SU-DHL-6 (cell line): ENCODE results near the gene OR13D1.
"Not testable (repeated sequence)": the region's sequence is repeated elsewhere in the genome, so short reads cannot be mapped to it uniquely, and the experiment has no call there.

Source experiments
- H2AFZ ChIP-seq: fragments of 200-600 bp; sonication (generic); 2 replicates; pipeline ENCODE4 v1.6.1; 2014; ENCODE audit warnings: low read depth, mild to moderate bottlenecking, moderate library complexity, mixed read lengths, antibody characterized with exemption, low read length; ENCODE audit not compliant: severe bottlenecking
- H3F3A ChIP-seq: fragments of 200-600 bp; shearing (Covaris generic); 2 replicates; pipeline ENCODE4 v1.6.0; 2016; ENCODE audit warnings: antibody characterized with exemption, mild to moderate bottlenecking; ENCODE audit not compliant: insufficient read depth
- H3K27ac ChIP-seq: fragments of 200-600 bp; sonication (generic); 2 replicates; pipeline ENCODE4 v1.5.1; 2016; ENCODE audit warnings: low read depth, mild to moderate bottlenecking, low read length, moderate library complexity, mixed read lengths
- H3K27me3 ChIP-seq: fragments of 200-600 bp; sonication (generic), shearing (Covaris generic); 2 replicates; pipeline ENCODE4 v1.6.0; 2014; ENCODE audit warnings: mild to moderate bottlenecking, low read length
- H3K36me3 ChIP-seq: fragments of 200-600 bp; sonication (generic); 2 replicates; pipeline ENCODE4 v1.6.1; 2014; ENCODE audit warnings: mild to moderate bottlenecking, low read length, mixed read lengths
- H3K4me2 ChIP-seq: fragments of 300-600, 200-600 bp; shearing (Covaris generic), sonication (generic); 2 replicates; pipeline ENCODE4 v1.6.0; 2014; ENCODE audit warnings: low read length, low read depth, mild to moderate bottlenecking; ENCODE audit not compliant: poor library complexity, severe bottlenecking
- H3K4me3 ChIP-seq: fragments of 200-600 bp; sonication (generic); 2 replicates; pipeline ENCODE4 v1.5.1; 2014; ENCODE audit warnings: antibody characterized with exemption, low read length, mild to moderate bottlenecking, mixed read lengths; ENCODE audit not compliant: insufficient read depth, poor library complexity, severe bottlenecking
- H3K79me2 ChIP-seq: fragments of 200-600 bp; sonication (generic); 2 replicates; pipeline ENCODE4 v1.6.1; 2014; ENCODE audit warnings: mild to moderate bottlenecking, low read length, moderate library complexity; ENCODE audit not compliant: insufficient read depth
- H3K9ac ChIP-seq: fragments of 200-600 bp; sonication (generic); 2 replicates; pipeline ENCODE4 v1.7.0; 2014; ENCODE audit warnings: mild to moderate bottlenecking, low read length
- H3K9me2 ChIP-seq: fragments of 200-600 bp; sonication (generic); replicated peaks from 2 replicates; pipeline ENCODE4 v1.6.1; 2014; ENCODE audit warnings: low read length; ENCODE audit not compliant: insufficient read depth
- H3K9me3 ChIP-seq: fragments of 200-600 bp; sonication (generic); 2 replicates; pipeline ENCODE4 v1.6.1; 2014; ENCODE audit warnings: low read length, mixed read lengths; ENCODE audit not compliant: insufficient read depth
- H4K20me1 ChIP-seq: fragments of 200-600 bp; sonication (generic); 2 replicates; pipeline ENCODE4 v1.6.1; 2014; ENCODE audit warnings: low read depth, mild to moderate bottlenecking, antibody characterized with exemption, low read length, moderate library complexity, mixed read lengths
- EZH2phosphoT487 ChIP-seq: fragments of 200-600 bp; sonication (generic), shearing (Covaris generic); conservative IDR thresholded peaks from 2 replicates; pipeline ENCODE4 v1.6.1; 2018; ENCODE audit warnings: mild to moderate bottlenecking, antibody characterized with exemption, low read length, moderate library complexity, mixed read lengths
- TF ChIP-seq, protein P1 (sequence below): fragments of 200-600 bp; sonication (generic); IDR thresholded peaks from one replicate; pipeline ENCODE4 v1.5.1; 2017; ENCODE audit warnings: antibody characterized with exemption, mild to moderate bottlenecking, low read length, moderate library complexity; ENCODE audit not compliant: insufficient read depth, poor library complexity, severe bottlenecking

The OR13D1 gene

DNA sequence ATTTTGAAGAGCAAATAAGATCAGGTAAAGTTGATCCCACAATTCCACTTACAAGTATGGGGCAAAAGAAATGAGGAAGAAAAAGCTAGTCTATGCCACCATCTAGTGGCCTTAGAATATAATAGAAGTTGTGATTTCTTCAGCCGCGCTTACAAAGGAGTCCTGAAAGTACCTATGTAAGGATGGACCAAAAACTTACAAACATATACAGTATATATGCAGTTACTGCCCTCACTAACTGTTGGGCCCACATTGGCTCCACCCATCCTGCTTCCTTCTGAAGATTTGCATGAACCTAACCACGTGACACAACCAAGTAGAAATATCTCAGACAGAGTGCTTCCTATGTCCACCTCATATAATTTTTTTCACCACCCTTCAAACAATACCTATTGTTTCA lies 11.7 kb upstream of the OR13D1 start:
- no peaks in the 10 kb centered on the region for H3K9me2 ChIP-seq
- no peaks in the 10 kb centered on the region for H3F3A ChIP-seq
- TF ChIP-seq EZH2phosphoT487, result no peak
- TF ChIP-seq, protein P1, sequence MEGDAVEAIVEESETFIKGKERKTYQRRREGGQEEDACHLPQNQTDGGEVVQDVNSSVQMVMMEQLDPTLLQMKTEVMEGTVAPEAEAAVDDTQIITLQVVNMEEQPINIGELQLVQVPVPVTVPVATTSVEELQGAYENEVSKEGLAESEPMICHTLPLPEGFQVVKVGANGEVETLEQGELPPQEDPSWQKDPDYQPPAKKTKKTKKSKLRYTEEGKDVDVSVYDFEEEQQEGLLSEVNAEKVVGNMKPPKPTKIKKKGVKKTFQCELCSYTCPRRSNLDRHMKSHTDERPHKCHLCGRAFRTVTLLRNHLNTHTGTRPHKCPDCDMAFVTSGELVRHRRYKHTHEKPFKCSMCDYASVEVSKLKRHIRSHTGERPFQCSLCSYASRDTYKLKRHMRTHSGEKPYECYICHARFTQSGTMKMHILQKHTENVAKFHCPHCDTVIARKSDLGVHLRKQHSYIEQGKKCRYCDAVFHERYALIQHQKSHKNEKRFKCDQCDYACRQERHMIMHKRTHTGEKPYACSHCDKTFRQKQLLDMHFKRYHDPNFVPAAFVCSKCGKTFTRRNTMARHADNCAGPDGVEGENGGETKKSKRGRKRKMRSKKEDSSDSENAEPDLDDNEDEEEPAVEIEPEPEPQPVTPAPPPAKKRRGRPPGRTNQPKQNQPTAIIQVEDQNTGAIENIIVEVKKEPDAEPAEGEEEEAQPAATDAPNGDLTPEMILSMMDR, result peak; percentile 12
- H3K79me2 ChIP-seq, result no peaks in the 10 kb centered on the region
- H3K9me3 ChIP-seq, result no peaks in the 10 kb centered on the region
- H3K27me3 ChIP-seq, result no peaks in the 10 kb centered on the region
- no peak overlapping the region for H3K4me2 ChIP-seq
- no peak overlapping the region for H3K27ac ChIP-seq
- H3K4me3 ChIP-seq, result no peak overlapping the region
- H3K36me3 ChIP-seq, result no peaks in the 10 kb centered on the region
- H2AFZ ChIP-seq, result no peak overlapping the region
- H4K20me1 ChIP-seq, result no peaks in the 10 kb centered on the region
- H3K9ac ChIP-seq, result no peak overlapping the region

DNA sequence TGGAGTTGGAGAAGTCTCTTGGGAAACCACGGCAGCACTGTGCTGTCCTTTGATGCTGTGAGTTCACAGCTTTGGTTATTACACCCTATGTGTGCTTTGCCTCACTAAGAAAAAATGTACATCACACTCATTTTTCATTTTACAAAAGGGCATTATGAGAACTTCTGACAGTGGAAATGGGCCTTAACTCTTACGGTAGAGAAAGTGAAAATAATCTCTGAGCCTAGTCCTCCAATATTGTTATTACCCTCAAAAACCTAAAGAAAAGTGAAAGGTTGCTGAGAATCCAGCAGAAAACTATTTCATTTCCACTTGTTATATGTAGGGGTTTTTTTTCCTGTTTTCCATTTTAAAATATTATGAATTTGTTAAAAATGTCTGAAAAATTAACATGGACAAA lies 8.2 kb upstream of the OR13D1 start:
- Histone ChIP-seq H3K9me3 (no peaks in the 10 kb centered on the region), H3K9me2 (no peaks in the 10 kb centered on the region), H3F3A (no peaks in the 10 kb centered on the region), H3K79me2 (no peaks in the 10 kb centered on the region), H3K4me3 (no peak overlapping the region), H3K9ac (no peak overlapping the region), H3K4me2 (no peak overlapping the region), H3K36me3 (no peaks in the 10 kb centered on the region), H3K27ac (no peak overlapping the region), H4K20me1 (no peaks in the 10 kb centered on the region), H3K27me3 (no peaks in the 10 kb centered on the region), H2AFZ (no peak overlapping the region)
- TF ChIP-seq EZH2phosphoT487, result no peak
- TF ChIP-seq, protein P1, result no peak

DNA sequence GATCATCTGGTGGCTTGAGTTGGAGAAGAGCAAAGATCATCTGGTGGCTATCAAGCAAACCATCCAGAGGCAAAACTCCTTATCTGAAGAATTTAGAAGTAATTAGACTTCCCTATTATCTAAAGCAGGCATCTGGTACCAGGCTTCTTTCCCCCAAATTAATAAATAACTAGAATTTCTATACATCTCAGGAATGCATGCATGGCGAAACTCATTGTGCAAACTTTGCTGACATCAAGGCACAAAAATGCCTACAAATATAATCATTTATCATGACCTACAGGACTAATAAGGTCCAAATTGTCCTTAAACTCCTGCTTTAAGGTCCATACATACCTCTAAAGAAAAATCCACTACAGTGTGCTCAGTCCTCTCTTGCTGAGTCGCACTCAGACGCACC lies 6.0 kb downstream of the OR13D1 start:
- Histone ChIP-seq H3K9ac (no peak overlapping the region), H3K4me3 (no peak overlapping the region), H3K27ac (no peak overlapping the region), H3K4me2 (no peak overlapping the region), H2AFZ (no peak overlapping the region), H3K27me3 (no peaks in the 10 kb centered on the region), H4K20me1 (no peaks in the 10 kb centered on the region), H3K9me2 (no peaks in the 10 kb centered on the region), H3K9me3 (no peaks in the 10 kb centered on the region), H3K36me3 (no peaks in the 10 kb centered on the region), H3K79me2 (no peaks in the 10 kb centered on the region), H3F3A (no peaks in the 10 kb centered on the region)
- TF ChIP-seq EZH2phosphoT487, result no peak
- TF ChIP-seq, protein P1, result no peak

DNA sequence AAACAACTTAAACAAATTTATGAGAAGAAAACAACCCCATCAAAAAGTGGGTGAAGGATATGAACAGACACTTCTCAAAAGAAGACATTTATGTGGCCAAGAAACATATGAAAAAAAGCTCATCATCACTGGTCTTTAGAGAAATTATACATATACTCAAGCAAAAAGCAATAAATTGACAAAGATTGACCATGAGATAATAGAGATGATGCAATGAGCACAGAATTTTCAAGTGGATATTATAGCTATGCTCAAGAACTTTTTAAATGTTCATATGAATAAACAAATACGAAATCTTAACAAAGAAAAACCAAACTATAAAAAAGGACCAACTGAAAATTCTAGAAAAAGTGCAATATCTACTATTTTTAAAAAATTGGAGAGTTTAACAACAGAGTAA lies 14.4 kb downstream of the OR13D1 start:
- H3K9ac ChIP-seq, H2AFZ ChIP-seq, H3K27ac ChIP-seq, H3K4me3 ChIP-seq, H3K36me3 ChIP-seq, H3K9me3 ChIP-seq, H3K4me2 ChIP-seq, H3K27me3 ChIP-seq, H3K79me2 ChIP-seq, H3F3A ChIP-seq, H3K9me2 ChIP-seq, H4K20me1 ChIP-seq: not testable (repeated sequence)
